ENCODE data around the gene NUDT19.

GRCh38 chr19:32680986-32681385, 10.6 kb upstream of the NUDT19 start:
- TF ChIP-seq CTCF (IDR thresholded peaks at IDR 0.05 in 4 of 5, conservative IDR thresholded peaks at IDR 0.05 in 1 of 5) (no peak), POLR2A (IDR thresholded peaks at IDR 0.05) (no peak)
